Stimulated activated CD8-positive, alpha-beta memory T cell treated with anti-CD3 and anti-CD28 coated beads, Interleukin-7, amount 100 ng/mL, for 1 hour (primary cell): ENCODE measurements around the gene HAUS3.
"Not testable (repeated sequence)": the region's sequence is repeated elsewhere in the genome, so short reads cannot be mapped to it uniquely, and the experiment has no call there.

ENCODE experiments used
- DNase-seq, 2 donors: peaks; one replicate each; pipeline ENCODE4 v3.0.0-alpha.2; 2020; ENCODE audit warnings: low read depth in 2 of 2

Gene HAUS3

GRCh38 chr4:2220016-2220630, 21.8 kb downstream of the HAUS3 start:
- DNase-seq: peak; percentile 62 to 73

DNA sequence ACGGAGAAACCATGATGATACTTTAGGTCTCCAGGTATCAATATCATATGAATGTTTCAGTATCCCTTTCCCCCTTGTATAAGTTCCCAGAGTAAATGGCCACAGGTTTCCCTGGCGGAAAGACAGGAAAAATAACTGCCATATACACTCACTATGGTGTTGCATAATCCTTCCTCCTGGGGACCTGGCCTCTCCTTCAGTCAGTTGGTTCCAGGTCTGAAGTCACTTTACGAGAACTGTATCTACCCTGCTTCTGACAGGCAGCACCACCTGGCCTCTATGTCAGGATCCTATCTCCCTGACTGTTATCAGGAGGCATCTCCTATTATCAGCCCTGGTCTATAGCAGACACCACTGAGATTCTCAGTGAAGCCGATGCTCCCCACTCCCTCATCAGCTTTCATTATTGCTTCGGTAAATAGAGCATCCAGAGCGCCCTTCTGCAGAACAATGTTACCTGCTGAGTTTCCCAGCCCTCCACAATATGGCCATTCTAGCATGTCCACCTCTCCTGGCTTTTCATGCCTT, 22.6 kb downstream of the HAUS3 start:
- no peak for DNase-seq

GRCh38 chr4:2218436-2218835, 23.5 kb downstream of the HAUS3 start:
- no peak for DNase-seq

GRCh38 chr4:2217726-2218125, 24.2 kb downstream of the HAUS3 start:
- no peak for DNase-seq

GRCh38 chr4:2212831-2213230, 29.1 kb downstream of the HAUS3 start:
- DNase-seq: no peak

GRCh38 chr4:2202789-2203188, 39.1 kb downstream of the HAUS3 start:
- not testable (repeated sequence) for DNase-seq

GRCh38 chr4:2194496-2194895, 47.4 kb downstream of the HAUS3 start:
- DNase-seq: no peak

- DNase-seq: no peak
These were observed 48.6 kb downstream of the HAUS3 start for GRCh38 chr4:2193326-2193725.

DNA sequence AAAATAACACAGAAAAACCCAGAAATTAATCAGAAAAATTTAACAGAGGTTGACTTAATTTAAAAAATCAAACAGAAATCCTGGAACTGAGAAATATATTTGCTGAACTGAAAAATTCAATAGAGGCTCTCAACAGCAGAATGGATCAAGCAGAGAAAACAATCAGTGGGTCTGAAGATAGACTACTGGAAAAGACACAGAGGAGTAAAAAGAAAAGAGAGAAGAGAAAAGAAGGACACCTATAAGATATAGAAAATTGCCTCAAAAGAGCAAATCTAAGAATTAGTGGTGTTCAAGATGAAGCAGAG, 55.1 kb downstream of the HAUS3 start:
- no peak for DNase-seq

GRCh38 chr4:2186133-2186864, 55.6 kb downstream of the HAUS3 start:
- no peak for DNase-seq

DNA sequence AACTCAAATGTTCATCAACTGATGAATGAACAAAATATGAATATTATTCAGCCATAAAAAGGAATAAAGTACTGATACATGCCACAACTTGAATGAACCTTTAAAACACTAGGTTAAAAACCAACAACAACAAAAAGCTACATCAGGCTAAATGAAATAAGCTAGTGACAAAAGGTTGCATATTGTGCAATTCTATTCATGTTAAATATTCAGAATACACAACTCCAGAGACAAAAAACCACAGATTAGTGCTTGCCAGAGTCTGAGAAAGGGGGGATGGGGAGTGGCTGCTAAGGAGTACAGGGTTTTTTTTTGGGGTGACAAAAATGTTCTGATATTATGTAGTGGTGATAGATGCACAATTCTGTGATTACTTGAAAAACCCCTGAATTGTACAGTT, 58.5 kb downstream of the HAUS3 start:
- no peak for DNase-seq

- DNase-seq: no peak
These were observed 58.9 kb downstream of the HAUS3 start for GRCh38 chr4:2182994-2183393.

- DNase-seq: no peak
These were observed 61.5 kb downstream of the HAUS3 start for GRCh38 chr4:2180410-2180809.

GRCh38 chr4:2179717-2180116, 62.2 kb downstream of the HAUS3 start:
- DNase-seq: no peak

GRCh38 chr4:2178986-2179385, 62.9 kb downstream of the HAUS3 start:
- DNase-seq: no peak
